Right atrium auricular region (tissue), 2 donors: ENCODE results near the gene NKG7. TPM values are rescaled to one million over a fixed set of nuclear protein-coding genes. Genes with fewer than 3 reads are reported as not detected.

Source experiments
- DNase-seq: peaks from one replicate; pipeline ENCODE4 v3.0.0-alpha.2; 2019; ENCODE audit warnings: low spot score
- H3K27ac ChIP-seq, 2 donors: fragments of 200-600 bp; sonication (generic); 1 replicate in 1 of 2; 2 replicates in 1 of 2; pipeline ENCODE4 v1.5.1; 2016 to 2019
- H3K27me3 ChIP-seq, 2 donors: fragments of 200-600 bp; sonication (generic); one replicate each; pipeline versions ENCODE4 v1.5.1 to v1.6.0; 2017 to 2019
- H3K36me3 ChIP-seq: fragments of 200-600 bp; sonication (generic); one replicate; pipeline ENCODE4 v1.5.1; 2016
- H3K4me1 ChIP-seq, 2 donors: fragments of 200-600 bp; sonication (generic); one replicate each; pipeline versions ENCODE4 v1.5.1 to v1.6.0; 2017 to 2019
- H3K4me3 ChIP-seq, 2 donors: fragments of 200-600 bp; sonication (generic); 1 replicate in 1 of 2; 2 replicates in 1 of 2; pipeline ENCODE4 v1.5.1; 2017 to 2019; ENCODE audit warnings: mild to moderate bottlenecking in 1 of 2, moderate library complexity in 1 of 2
- H3K9me3 ChIP-seq, 2 donors: fragments of 200-600 bp; sonication (generic); one replicate each; pipeline ENCODE4 v1.5.1; 2019
- CTCF ChIP-seq, 2 donors: fragments of 200-600 bp; sonication (generic); IDR thresholded peaks; one replicate each; pipeline ENCODE4 v1.5.1; 2019; ENCODE audit warnings: antibody characterized with exemption in 2 of 2
- total RNA-seq, 2 donors: library from RNA; depleted of rRNA; stranded (reverse); fragments of >200 nt; gene quantifications; one replicate each; pipeline ENCODE4 v1.1.0, GENCODE V29; 2016

Gene NKG7
- total RNA-seq, 2 donors from 2014 or later, result 1.4 to 1.8 TPM

- Histone ChIP-seq H3K27ac (no peak overlapping the region), H3K4me1 (no peaks in the 10 kb centered on the region), H3K4me3 (no peak overlapping the region), H3K36me3 (peaks cover 38% of the 10 kb centered on the region), H3K9me3 (no peaks in the 10 kb centered on the region), H3K27me3 (no peaks in the 10 kb centered on the region)
- TF ChIP-seq CTCF (IDR thresholded peaks at IDR 0.05), result no peak
- no peak for DNase-seq
Observed at GRCh38 chr19:51351266-51351990, 21.0 kb downstream of the NKG7 start.

GRCh38 chr19:51347209-51347928, 25.1 kb downstream of the NKG7 start:
- H3K9me3 ChIP-seq, result no peaks in the 10 kb centered on the region
- no peak for TF ChIP-seq CTCF (IDR thresholded peaks at IDR 0.05)
- H3K36me3 ChIP-seq, result peaks cover 32% of the 10 kb centered on the region
- H3K27ac ChIP-seq, result no peak overlapping the region
- no peaks in the 10 kb centered on the region for H3K4me1 ChIP-seq
- H3K4me3 ChIP-seq, result no peak overlapping the region
- DNase-seq, result no peak
- no peaks in the 10 kb centered on the region for H3K27me3 ChIP-seq

GRCh38 chr19:51346742-51347141, 25.7 kb downstream of the NKG7 start:
- peaks cover 28% of the 10 kb centered on the region for H3K36me3 ChIP-seq
- no peaks in the 10 kb centered on the region for H3K9me3 ChIP-seq
- no peak overlapping the region for H3K4me3 ChIP-seq
- H3K27ac ChIP-seq, result no peak overlapping the region
- DNase-seq, result no peak
- no peaks in the 10 kb centered on the region for H3K4me1 ChIP-seq
- TF ChIP-seq CTCF (IDR thresholded peaks at IDR 0.05), result no peak
- H3K27me3 ChIP-seq, result no peaks in the 10 kb centered on the region

- H3K9me3 ChIP-seq, result no peaks in the 10 kb centered on the region
- H3K36me3 ChIP-seq, result peaks cover 13% of the 10 kb centered on the region
- H3K4me1 ChIP-seq, result peaks cover 0 to 7% of the 10 kb centered on the region in 2 donors
- no peak overlapping the region for H3K4me3 ChIP-seq
- H3K27me3 ChIP-seq, result no peaks in the 10 kb centered on the region
- no peak overlapping the region for H3K27ac ChIP-seq
- no peak for TF ChIP-seq CTCF (IDR thresholded peaks at IDR 0.05)
- no peak for DNase-seq
Observed at GRCh38 chr19:51345076-51345620, 27.3 kb downstream of the NKG7 start.

- DNase-seq, result no peak
- Histone ChIP-seq H3K36me3 (peaks cover 9% of the 10 kb centered on the region), H3K9me3 (no peaks in the 10 kb centered on the region), H3K4me3 (no peak overlapping the region), H3K27me3 (no peaks in the 10 kb centered on the region), H3K4me1 (peaks cover 0 to 21% of the 10 kb centered on the region in 2 donors), H3K27ac (no peak overlapping the region)
- no peak for TF ChIP-seq CTCF (IDR thresholded peaks at IDR 0.05)
Observed at GRCh38 chr19:51342631-51343569, 29.6 kb downstream of the NKG7 start.
